DOHH2 (cell line): ENCODE data around the gene COX6B1.

Experiments used
- CTCF ChIP-seq: fragments of 200-600 bp; sonication (generic); IDR thresholded peaks from one replicate; pipeline ENCODE4 v1.5.1; 2014; ENCODE audit warnings: antibody characterized with exemption, mild to moderate bottlenecking, low read depth, low read length; ENCODE audit not compliant: poor library complexity, severe bottlenecking
- EZH2phosphoT487 ChIP-seq: fragments of 200-600 bp; sonication (generic); IDR thresholded peaks from 2 replicates; pipeline ENCODE4 v1.6.1; 2017; ENCODE audit warnings: borderline replicate concordance, mild to moderate bottlenecking, antibody characterized with exemption, low read length, moderate library complexity, mixed read lengths

GRCh38 chr19:35655600-35655999 is 7.5 kb downstream of the COX6B1 start:
- TF ChIP-seq CTCF (no peak), EZH2phosphoT487 (no peak)
